ENCODE data around the gene MAT1A. TPM values are rescaled to one million over a fixed set of nuclear protein-coding genes. Genes with fewer than 3 reads are reported as not detected.

MAT1A gene
- total and polyA plus RNA-seq, 2 of the 8 experiments (the other 6 are each of a cell fraction or from before 2014, with no cell fraction given): 4.1 to 6.4 TPM

DNA sequence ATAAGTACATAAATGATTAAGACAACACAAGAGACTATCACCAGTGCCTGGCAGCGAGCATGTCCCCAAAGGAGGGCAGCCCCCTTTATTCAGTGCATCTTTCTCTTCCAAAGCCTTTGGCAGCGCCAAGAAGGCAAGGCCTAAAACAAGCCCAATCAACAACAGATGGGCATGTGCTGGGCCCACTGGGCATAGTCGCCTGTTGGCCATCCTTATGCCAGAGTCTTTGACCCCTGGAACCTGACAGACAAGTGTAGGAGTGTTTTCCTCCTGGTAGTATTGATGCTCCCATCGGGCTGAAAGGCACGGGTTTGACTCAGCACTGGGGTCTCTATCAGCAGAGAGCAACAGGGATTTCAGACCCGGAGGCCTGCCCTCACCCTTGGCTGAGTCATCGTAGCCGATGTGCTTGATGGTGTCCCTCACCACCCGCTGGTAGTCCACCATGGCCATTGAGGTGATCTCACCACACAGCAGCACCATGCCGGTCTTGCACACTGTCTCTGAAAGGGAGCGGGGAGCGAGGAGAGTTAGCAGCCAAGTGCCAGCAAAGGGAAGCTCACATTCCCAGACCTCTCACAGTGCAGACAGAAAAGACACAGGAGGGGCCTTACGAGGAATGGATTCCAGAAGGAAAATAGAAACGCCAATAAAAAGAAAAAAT, 5.8 kb downstream of the MAT1A start (continued):
- TF ChIP-seq EZH2 (IDR thresholded peaks at IDR 0.05; ENCODE audit: low read depth, low read length, severe bottlenecking) (no peak), RAD21 (IDR thresholded peaks at IDR 0.05 in 1 of 2, conservative IDR thresholded peaks at IDR 0.05 in 1 of 2; ENCODE audit: low read depth in 2 of 2, low read length in 2 of 2) (no peak), PHF8 (conservative IDR thresholded peaks at IDR 0.05; ENCODE audit: low read depth, low read length) (no peak), BRCA1 (IDR thresholded peaks at IDR 0.05; ENCODE audit: low read depth, low read length) (no peak)
